Astrocyte of the spinal cord (primary cell): ENCODE results near the gene CYP24A1.

Source experiments
- DNase-seq: peaks from one replicate; pipeline ENCODE4 v3.0.0; 2011; ENCODE audit warnings: low read depth, low spot score
- H3K4me3 ChIP-seq: 2 replicates; pipeline ENCODE4 v1.5.1; 2011; ENCODE audit warnings: low read depth, mild to moderate bottlenecking, low read length, moderate library complexity
- in situ Hi-C: cut with HindIII; loops from 2 replicates; pipeline ENCODE4 v1.10.0; 2017; ENCODE audit warnings: low sequenced_read_pairs
- TF ChIP-seq, protein P1 (sequence below): IDR thresholded peaks from 2 replicates; pipeline ENCODE4 v1.5.1; 2012; ENCODE audit warnings: low read depth, mild to moderate bottlenecking, low read length, inconsistent platforms

The CYP24A1 gene

DNA sequence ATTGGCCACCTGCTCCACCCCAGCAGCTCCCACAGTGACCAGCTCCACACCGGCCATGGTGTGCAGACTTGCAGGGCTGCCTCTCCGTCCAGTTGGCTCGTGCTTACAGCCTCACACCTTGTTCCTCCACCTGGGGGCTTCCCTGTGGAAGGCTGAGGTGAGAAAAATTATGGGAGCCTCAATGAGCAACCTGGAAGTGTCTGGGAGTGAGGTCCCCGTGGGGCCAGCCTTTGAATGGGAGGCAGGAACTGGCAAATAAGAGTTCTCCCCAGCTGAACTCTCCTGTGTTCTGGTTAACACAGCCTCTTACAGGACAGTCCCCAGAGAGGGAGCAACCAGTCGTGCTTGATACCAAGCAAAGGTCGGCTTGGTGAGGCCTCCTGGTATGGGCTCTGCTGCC is 30.3 kb upstream of the CYP24A1 start:
- in situ Hi-C loops, result no loop called here
- DNase-seq, result no peak
- TF ChIP-seq, protein P1, sequence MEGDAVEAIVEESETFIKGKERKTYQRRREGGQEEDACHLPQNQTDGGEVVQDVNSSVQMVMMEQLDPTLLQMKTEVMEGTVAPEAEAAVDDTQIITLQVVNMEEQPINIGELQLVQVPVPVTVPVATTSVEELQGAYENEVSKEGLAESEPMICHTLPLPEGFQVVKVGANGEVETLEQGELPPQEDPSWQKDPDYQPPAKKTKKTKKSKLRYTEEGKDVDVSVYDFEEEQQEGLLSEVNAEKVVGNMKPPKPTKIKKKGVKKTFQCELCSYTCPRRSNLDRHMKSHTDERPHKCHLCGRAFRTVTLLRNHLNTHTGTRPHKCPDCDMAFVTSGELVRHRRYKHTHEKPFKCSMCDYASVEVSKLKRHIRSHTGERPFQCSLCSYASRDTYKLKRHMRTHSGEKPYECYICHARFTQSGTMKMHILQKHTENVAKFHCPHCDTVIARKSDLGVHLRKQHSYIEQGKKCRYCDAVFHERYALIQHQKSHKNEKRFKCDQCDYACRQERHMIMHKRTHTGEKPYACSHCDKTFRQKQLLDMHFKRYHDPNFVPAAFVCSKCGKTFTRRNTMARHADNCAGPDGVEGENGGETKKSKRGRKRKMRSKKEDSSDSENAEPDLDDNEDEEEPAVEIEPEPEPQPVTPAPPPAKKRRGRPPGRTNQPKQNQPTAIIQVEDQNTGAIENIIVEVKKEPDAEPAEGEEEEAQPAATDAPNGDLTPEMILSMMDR, result no peak
- H3K4me3 ChIP-seq, result no peak overlapping the region

GRCh38 chr20:54203281-54203680 is 29.5 kb upstream of the CYP24A1 start:
- no peak for DNase-seq
- no peak overlapping the region for H3K4me3 ChIP-seq
- in situ Hi-C loops, result no loop called here
- TF ChIP-seq, protein P1, result no peak

DNA sequence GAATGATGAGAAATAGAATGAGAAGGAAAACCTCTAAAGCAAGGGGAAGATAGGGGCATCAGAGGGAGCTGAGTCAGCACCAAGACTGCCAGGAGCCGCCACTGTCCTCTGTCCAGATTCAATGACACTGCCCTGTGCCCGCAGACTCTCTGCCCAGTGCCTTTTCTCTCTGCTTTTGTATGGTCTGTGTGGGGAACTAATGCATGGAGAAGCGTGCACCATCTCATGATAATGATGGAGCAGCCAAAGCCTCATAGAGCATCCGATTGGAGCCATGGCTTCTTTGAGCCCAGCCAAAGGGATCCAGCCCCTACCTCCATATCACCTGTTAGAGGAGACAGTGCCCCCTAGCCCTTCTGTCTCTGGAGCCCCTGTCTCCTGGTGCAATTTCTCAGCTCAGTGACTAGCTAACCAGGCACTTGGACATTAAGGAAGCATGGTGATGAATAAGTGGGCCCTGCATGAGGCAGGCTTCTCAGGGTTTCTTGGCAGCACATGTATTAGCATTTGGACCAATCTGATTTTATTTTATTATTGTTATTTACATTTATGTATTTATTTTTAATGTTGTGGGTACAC is 27.6 kb upstream of the CYP24A1 start:
- in situ Hi-C loops, result no loop called here

DNA sequence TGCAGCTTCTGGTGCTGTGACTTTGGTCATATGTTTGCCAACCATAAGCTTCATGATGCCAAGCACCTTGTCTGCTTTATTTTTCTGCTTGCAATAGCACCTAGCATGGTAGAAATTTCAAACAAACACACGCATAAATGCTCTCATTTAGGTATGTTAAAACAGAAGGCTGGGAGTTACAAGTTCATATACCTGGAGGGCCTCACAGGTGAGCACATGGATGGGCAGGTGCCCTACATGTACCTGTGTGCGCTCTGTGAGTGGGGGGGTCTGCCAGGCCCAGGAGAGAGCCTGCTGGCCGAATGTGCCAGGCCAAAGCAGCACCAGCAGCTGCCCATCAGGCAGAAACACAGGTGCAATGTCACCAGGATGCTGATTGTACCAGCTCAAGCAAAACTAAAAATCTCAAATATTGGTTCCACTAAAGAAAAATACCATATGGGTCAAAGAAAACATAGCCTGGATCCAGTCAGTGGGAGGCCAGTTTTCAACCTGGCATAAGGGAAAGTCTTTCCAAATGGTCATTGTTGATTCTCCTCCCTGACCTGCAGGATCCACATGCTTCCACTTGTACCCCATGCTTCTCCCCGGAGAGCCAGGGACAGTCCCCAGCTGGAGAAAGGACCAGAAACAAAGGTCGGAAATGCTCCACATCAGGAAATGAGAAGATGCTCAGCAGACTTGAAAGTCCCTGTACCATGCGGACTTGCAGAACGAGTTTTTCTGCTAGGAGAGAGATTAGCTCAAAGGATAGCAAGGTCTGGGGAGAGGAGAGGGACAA is 26.9 kb upstream of the CYP24A1 start:
- DNase-seq, result no peak
- in situ Hi-C loops, result no loop called here
- TF ChIP-seq, protein P1, result no peak
- H3K4me3 ChIP-seq, result no peak overlapping the region

More for the DNA sequence above, 27.6 kb upstream of the CYP24A1 start:
- H3K4me3 ChIP-seq, result no peak overlapping the region
- no peak for DNase-seq
- TF ChIP-seq, protein P1, result no peak

DNA sequence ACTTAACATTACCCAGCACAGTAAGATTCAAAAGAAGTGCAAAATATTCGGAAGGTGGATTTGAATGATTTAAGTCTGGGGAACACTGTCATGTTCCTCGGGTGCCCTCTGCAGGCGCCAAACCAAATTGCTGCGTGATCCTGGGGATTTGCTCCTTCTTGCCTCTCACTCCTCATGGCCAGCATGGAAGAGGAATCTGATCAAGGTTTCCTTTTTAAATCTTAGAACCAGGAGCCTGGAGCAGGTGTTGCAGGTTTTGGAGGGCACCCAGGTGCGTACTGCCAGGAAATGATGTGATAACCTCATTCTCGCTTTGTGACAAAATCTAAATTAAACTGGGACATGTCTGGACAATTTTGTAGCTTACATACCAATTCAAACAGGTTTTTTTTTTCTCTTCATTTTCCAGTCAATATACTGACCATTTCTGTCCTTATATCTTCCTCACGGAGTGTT is 26.0 kb upstream of the CYP24A1 start:
- TF ChIP-seq, protein P1, result peak; percentile 94
- no peak overlapping the region for H3K4me3 ChIP-seq
- in situ Hi-C loops, result no loop called here
- DNase-seq, result peak; percentile 81

GRCh38 chr20:54199283-54199682 is 25.5 kb upstream of the CYP24A1 start:
- no peak for DNase-seq
- no peak overlapping the region for H3K4me3 ChIP-seq
- TF ChIP-seq, protein P1, result no peak
- in situ Hi-C loops, result no loop called here
